Right lobe of liver (tissue), 4 donors: ENCODE measurements around the gene CEP55.

ENCODE experiments used
- CTCF ChIP-seq, 4 donors: fragments of 200-600 bp in 3 of 4; fragments of 450-650 bp in 1 of 4; IDR thresholded peaks; one replicate each; pipeline versions ENCODE4 v1.5.1 to v1.8.0; 2016 to 2022; ENCODE audit warnings: antibody characterized with exemption in 4 of 4, mild to moderate bottlenecking in 2 of 4
- POLR2A ChIP-seq: fragments of 450-650 bp; IDR thresholded peaks from one replicate; pipeline ENCODE4 v1.6.1; 2017; ENCODE audit warnings: antibody characterized with exemption, mild to moderate bottlenecking
- donor health status: DM: no; HTN: no; CAD: no.
- donor health status: DM: no; HTN: no; CAD: no.
- donor health status: DM: no; HTN: yes; CAD: no.

- TF ChIP-seq CTCF (IDR thresholded peaks at IDR 0.05) (no peak), POLR2A (no peak)
Measured at GRCh38 chr10:93447019-93447418, 49.4 kb upstream of the CEP55 start.
